Measurements from ENCODE around the gene CD8A.

DNA sequence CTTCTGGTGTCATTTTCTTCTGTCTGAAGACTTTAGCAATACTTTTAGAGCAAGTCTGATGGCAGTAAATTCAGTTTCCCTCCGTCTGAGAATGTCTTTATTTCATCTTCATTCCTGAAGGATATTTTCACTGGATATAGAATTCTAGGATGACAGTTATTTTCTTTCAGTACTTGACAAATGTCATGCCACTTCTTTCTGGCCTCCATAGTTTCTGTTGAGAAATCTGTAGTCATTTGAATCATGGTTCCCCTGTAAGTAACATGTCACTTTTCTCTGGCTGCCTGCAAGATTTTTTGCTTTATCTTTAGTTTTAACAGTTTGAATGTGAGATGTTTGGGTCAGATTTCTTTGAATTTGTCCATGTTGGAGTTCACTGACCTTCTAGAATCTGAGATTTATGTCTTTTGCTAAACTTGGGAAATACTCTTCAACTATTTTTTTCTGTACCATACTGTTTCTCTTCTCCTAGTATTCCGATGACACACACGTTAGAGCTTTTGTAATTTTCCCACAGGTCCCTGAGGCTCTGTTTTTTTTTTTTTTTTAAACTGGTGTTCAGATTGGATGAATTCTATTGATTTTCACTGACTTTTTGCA lies 40.4 kb downstream of the CD8A start:
- TF ChIP-seq, protein P1, sequence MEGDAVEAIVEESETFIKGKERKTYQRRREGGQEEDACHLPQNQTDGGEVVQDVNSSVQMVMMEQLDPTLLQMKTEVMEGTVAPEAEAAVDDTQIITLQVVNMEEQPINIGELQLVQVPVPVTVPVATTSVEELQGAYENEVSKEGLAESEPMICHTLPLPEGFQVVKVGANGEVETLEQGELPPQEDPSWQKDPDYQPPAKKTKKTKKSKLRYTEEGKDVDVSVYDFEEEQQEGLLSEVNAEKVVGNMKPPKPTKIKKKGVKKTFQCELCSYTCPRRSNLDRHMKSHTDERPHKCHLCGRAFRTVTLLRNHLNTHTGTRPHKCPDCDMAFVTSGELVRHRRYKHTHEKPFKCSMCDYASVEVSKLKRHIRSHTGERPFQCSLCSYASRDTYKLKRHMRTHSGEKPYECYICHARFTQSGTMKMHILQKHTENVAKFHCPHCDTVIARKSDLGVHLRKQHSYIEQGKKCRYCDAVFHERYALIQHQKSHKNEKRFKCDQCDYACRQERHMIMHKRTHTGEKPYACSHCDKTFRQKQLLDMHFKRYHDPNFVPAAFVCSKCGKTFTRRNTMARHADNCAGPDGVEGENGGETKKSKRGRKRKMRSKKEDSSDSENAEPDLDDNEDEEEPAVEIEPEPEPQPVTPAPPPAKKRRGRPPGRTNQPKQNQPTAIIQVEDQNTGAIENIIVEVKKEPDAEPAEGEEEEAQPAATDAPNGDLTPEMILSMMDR (IDR thresholded peaks at IDR 0.05), result no peak
- no peak for TF ChIP-seq USF1 (IDR thresholded peaks at IDR 0.05; ENCODE audit: borderline replicate concordance, low read depth)
- TF ChIP-seq YY1 (IDR thresholded peaks at IDR 0.05; ENCODE audit: low read depth), result no peak
- no peak for TF ChIP-seq POLR2AphosphoS5 (IDR thresholded peaks at IDR 0.05; ENCODE audit: low read depth, low read length)
- no peak for TF ChIP-seq TEAD4 (IDR thresholded peaks at IDR 0.05; ENCODE audit: borderline replicate concordance, insufficient read depth)
- TF ChIP-seq EP300 (IDR thresholded peaks at IDR 0.05; ENCODE audit: borderline replicate concordance in 1 of 2, low read depth in 1 of 2, low read length in 1 of 2), result no peak
